Smooth muscle cell (in vitro differentiated cells): ENCODE measurements around the gene ZDHHC20. TPM values are rescaled to one million over a fixed set of nuclear protein-coding genes. Genes with fewer than 3 reads are reported as not detected.

Source experiments
- DNase-seq: peaks from one replicate; lab custom pipeline; 2025; ENCODE audit not compliant: unreplicated experiment; lab: John Stamatoyannopoulos, UW
- H2AFZ ChIP-seq: fragments of 200-600 bp; sonication (generic); 2 replicates; pipeline ENCODE4 v1.6.0; 2016; ENCODE audit warnings: antibody characterized with exemption, low read depth, mild to moderate bottlenecking
- H3F3A ChIP-seq: fragments of 200-600 bp; sonication (generic); 2 replicates; pipeline ENCODE4 v1.6.0; 2017; ENCODE audit warnings: antibody characterized with exemption, low read depth
- H3K27ac ChIP-seq: fragments of 200-600 bp; sonication (generic); 2 replicates; pipeline ENCODE4 v1.5.1; 2016; ENCODE audit warnings: low read depth, mild to moderate bottlenecking
- H3K27me3 ChIP-seq: fragments of 200-600 bp; sonication (generic); 2 replicates; pipeline ENCODE4 v1.6.1; 2016; ENCODE audit warnings: low read depth, mild to moderate bottlenecking
- H3K36me3 ChIP-seq: fragments of 200-600 bp; sonication (generic); 2 replicates; pipeline ENCODE4 v1.5.1; 2016; ENCODE audit warnings: low read depth
- H3K4me1 ChIP-seq: fragments of 200-600 bp; sonication (generic); 2 replicates; pipeline ENCODE4 v1.5.1; 2016; ENCODE audit warnings: low read depth
- H3K4me2 ChIP-seq: fragments of 200-600 bp; sonication (generic); 2 replicates; pipeline ENCODE4 v1.6.0; 2016; ENCODE audit warnings: mild to moderate bottlenecking
- H3K4me3 ChIP-seq: fragments of 200-600 bp; sonication (generic); 2 replicates; pipeline ENCODE4 v1.5.1; 2016; ENCODE audit warnings: mild to moderate bottlenecking
- H3K79me2 ChIP-seq: fragments of 200-600 bp; sonication (generic); 2 replicates; pipeline ENCODE4 v1.6.0; 2016; ENCODE audit warnings: low read depth, mild to moderate bottlenecking
- H3K9ac ChIP-seq: fragments of 200-600 bp; sonication (generic); 2 replicates; pipeline ENCODE4 v1.6.0; 2016; ENCODE audit warnings: low read depth
- H3K9me3 ChIP-seq: fragments of 200-600 bp; sonication (generic); replicated peaks from 2 replicates; pipeline ENCODE4 v1.5.1; 2016; ENCODE audit warnings: low read depth
- H4K20me1 ChIP-seq: fragments of 200-600 bp; sonication (generic); 2 replicates; pipeline ENCODE4 v1.6.0; 2016; ENCODE audit warnings: low read depth
- WGBS: methylation state at CpG from one replicate; pipeline ENCODE4 v1.1.7; 2016; ENCODE audit warnings: low lambda C conversion rate; 5-methylcytosine and 5-hydroxymethylcytosine counted together
- polyA plus RNA-seq: library from polyadenylated mRNA; unstranded; fragments of >200 nt; fragmentation: Nextera tagmentation; extraction: Ambion mirVana; gene quantifications from 2 replicates; pipeline ENCODE4 v1.2.1, GENCODE V29; 2016
- total RNA-seq: library from RNA; depleted of rRNA; stranded (reverse); fragments of >200 nt; gene quantifications from 2 replicates; pipeline ENCODE4 v1.2.3, GENCODE V29; 2014
- TF ChIP-seq, protein P1 (sequence below): fragments of 200-600 bp; sonication (generic); IDR thresholded peaks from 2 replicates; pipeline ENCODE4 v1.5.1; 2017; ENCODE audit warnings: borderline replicate concordance, mild to moderate bottlenecking, antibody characterized with exemption; ENCODE audit not compliant: insufficient read depth, poor library complexity, severe bottlenecking

ZDHHC20 gene
- total and polyA plus RNA-seq, 2 experiments from 2014 or later: 24.2 to 198 TPM

DNA sequence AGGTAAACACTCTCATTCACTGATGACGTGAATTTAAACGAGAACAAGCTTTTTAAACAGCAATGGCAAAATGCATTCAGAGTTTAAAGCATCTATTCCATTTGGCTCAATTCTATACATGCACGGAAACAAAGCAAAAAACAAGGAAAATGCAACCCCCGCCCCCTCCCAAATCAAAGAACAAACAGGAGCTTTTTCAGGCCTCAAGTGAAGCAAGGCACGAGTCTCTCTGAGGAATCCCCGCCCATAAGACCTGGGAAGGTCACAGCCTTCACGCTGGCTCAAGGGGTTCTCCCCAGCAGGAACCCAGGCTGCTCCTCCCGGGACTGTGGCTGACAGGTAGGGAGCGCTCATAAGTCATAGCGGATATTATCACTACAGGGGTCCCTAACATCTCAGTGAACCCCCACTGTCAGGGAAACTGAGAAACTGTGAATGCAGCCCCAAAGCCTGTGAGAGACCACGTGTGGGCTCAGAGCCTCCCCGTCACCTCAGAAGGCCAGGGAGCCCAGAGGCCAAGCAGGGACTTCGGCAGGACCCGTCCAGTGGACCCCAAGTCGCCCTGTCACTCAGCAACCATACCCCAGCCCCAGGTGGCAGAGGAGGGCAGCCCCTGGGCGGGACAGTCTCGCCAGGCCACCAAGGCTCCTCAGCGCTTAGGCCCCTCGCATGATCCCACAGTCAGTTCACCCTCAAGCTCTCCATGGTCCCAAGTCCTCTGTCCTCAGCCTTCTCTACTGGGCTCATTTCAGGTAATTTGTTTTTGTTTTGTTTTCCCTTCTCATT, 117.3 kb downstream of the ZDHHC20 start:
- H3F3A ChIP-seq: no peaks in the 10 kb centered on the region
- no peak for DNase-seq
- H4K20me1 ChIP-seq: no peaks in the 10 kb centered on the region
- TF ChIP-seq, protein P1, sequence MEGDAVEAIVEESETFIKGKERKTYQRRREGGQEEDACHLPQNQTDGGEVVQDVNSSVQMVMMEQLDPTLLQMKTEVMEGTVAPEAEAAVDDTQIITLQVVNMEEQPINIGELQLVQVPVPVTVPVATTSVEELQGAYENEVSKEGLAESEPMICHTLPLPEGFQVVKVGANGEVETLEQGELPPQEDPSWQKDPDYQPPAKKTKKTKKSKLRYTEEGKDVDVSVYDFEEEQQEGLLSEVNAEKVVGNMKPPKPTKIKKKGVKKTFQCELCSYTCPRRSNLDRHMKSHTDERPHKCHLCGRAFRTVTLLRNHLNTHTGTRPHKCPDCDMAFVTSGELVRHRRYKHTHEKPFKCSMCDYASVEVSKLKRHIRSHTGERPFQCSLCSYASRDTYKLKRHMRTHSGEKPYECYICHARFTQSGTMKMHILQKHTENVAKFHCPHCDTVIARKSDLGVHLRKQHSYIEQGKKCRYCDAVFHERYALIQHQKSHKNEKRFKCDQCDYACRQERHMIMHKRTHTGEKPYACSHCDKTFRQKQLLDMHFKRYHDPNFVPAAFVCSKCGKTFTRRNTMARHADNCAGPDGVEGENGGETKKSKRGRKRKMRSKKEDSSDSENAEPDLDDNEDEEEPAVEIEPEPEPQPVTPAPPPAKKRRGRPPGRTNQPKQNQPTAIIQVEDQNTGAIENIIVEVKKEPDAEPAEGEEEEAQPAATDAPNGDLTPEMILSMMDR: no peak
- H3K9ac ChIP-seq: no peak overlapping the region
- 90% methylated on average over 19 of the region's 19 CpGs for WGBS
- H3K36me3 ChIP-seq: no peaks in the 10 kb centered on the region
- no peaks in the 10 kb centered on the region for H3K9me3 ChIP-seq
- no peak overlapping the region for H3K4me3 ChIP-seq
- H3K4me1 ChIP-seq: no peaks in the 10 kb centered on the region
- H2AFZ ChIP-seq: no peak overlapping the region
- H3K4me2 ChIP-seq: no peak overlapping the region
- H3K27ac ChIP-seq: no peak overlapping the region
- H3K79me2 ChIP-seq: no peaks in the 10 kb centered on the region
- no peaks in the 10 kb centered on the region for H3K27me3 ChIP-seq

- 36% methylated on average over 4 of the region's 4 CpGs for WGBS
- no peak for DNase-seq
- Histone ChIP-seq H3K4me3 (no peak overlapping the region), H3K4me2 (no peak overlapping the region), H3K4me1 (no peaks in the 10 kb centered on the region), H3F3A (no peaks in the 10 kb centered on the region), H3K79me2 (no peaks in the 10 kb centered on the region), H4K20me1 (no peaks in the 10 kb centered on the region), H3K9ac (no peak overlapping the region), H3K27ac (no peak overlapping the region), H3K36me3 (no peaks in the 10 kb centered on the region), H3K9me3 (no peaks in the 10 kb centered on the region), H3K27me3 (no peaks in the 10 kb centered on the region), H2AFZ (no peak overlapping the region)
- TF ChIP-seq, protein P1: no peak
Measured at GRCh38 chr13:21338639-21339278, 120.3 kb downstream of the ZDHHC20 start.

- H3K27ac ChIP-seq: no peak overlapping the region
- no peak overlapping the region for H3K9ac ChIP-seq
- H3K4me1 ChIP-seq: no peaks in the 10 kb centered on the region
- DNase-seq: no peak
- no peaks in the 10 kb centered on the region for H3K27me3 ChIP-seq
- no peaks in the 10 kb centered on the region for H4K20me1 ChIP-seq
- no peak overlapping the region for H3K4me2 ChIP-seq
- no peaks in the 10 kb centered on the region for H3F3A ChIP-seq
- no peaks in the 10 kb centered on the region for H3K9me3 ChIP-seq
- no peak overlapping the region for H3K4me3 ChIP-seq
- H3K79me2 ChIP-seq: no peaks in the 10 kb centered on the region
- 76% methylated on average over 6 of the region's 6 CpGs for WGBS
- H2AFZ ChIP-seq: no peak overlapping the region
- H3K36me3 ChIP-seq: no peaks in the 10 kb centered on the region
- TF ChIP-seq, protein P1: no peak
Measured at GRCh38 chr13:21338156-21338555, 120.9 kb downstream of the ZDHHC20 start.
